T-helper 1 cell treated with Interleukin-12 subunit alpha and Interleukin-12 subunit beta and Interleukin-4 antibody, amounts not matched to agents 30 ng/mL and 1 ng/mL, for 36 hours (primary cell): ENCODE measurements around the gene TNFSF10. TPM values are rescaled to one million over a fixed set of nuclear protein-coding genes. Genes with fewer than 3 reads are reported as not detected.

Experiments
- intact Hi-C: fragments of 100-400 bp; cut with micrococcal nuclease; formaldehyde crosslinking; loops from one replicate; pipeline ENCODE4 v1.15.1; 2024
- total RNA-seq: library from RNA; stranded (reverse); gene quantifications from 2 replicates; pipeline ENCODE4 v1.2.3, GENCODE V29; 2022

TNFSF10 gene
- total RNA-seq, 1 donor from 2014 or later, result 362 TPM

DNA sequence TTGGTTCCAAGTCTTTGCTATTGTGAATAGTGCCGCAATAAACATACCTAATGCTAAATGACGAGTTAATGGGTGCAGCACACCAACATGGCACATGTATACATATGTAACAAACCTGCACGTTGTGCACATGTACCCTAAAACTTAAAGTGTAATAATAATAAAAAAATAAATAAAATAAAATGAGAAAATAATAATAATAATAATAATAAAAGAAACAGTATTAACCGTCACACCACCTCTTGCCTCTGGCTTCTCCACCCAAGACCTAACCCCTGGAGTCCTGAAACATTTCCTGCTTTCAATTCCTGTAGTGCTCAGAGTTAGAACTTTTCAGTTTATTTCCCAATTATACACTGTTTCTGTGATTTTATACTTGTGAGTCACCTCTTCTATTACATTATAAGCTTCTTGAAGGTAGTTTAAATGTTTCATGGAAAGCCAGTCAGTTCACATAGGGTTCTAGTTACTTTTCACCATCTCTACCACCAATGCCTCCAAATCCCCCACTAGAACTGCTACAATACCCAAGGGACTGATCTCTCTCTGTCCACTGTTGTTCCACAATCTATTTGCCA is 56.6 kb downstream of the TNFSF10 start:
- intact Hi-C loops, result loop anchor here (5.0 kb wide), 1 partner anchor 751 kb away; no protein-coding TSS in a partner anchor

DNA sequence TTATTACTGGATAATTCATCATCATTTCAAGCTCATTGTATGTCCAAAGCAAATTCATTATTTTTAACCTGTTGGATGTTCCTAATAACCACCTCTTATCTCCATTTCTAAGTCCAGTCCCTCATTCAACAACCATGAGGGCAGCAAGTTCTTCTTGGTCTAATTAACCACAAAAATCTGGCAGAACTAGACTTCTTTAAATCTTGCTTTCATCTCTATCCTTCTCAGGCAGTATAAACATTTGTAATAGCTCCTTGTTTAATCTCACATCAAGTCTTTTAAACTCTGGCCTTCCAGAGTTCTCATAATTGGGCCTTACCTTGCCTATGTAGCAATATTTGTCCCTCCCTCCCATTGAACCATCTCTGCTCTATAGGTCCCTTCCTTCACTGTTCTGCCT is 57.9 kb downstream of the TNFSF10 start:
- intact Hi-C loops, result loop anchor here (5.0 kb wide), 1 partner anchor 752 kb away; no protein-coding TSS in a partner anchor

DNA sequence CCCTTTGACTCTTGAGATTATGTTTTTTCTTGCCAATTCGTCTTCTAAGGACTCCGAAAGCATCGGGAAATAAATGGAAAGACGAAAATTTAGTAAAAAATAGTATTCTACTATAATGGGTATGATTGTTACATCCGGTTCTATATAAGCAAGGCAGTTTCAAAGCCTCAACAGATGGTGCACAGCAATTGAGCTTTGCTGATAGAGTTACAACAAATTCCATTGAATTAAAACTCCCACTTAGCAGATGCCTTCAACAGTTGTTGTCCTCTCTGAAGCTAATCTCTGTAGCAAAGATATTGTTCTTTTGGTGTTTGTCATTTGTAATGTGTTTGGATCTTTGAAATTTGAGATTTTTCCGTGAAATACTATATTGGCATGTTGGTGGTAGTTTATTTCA is 58.9 kb downstream of the TNFSF10 start:
- intact Hi-C loops, result no loop called here

DNA sequence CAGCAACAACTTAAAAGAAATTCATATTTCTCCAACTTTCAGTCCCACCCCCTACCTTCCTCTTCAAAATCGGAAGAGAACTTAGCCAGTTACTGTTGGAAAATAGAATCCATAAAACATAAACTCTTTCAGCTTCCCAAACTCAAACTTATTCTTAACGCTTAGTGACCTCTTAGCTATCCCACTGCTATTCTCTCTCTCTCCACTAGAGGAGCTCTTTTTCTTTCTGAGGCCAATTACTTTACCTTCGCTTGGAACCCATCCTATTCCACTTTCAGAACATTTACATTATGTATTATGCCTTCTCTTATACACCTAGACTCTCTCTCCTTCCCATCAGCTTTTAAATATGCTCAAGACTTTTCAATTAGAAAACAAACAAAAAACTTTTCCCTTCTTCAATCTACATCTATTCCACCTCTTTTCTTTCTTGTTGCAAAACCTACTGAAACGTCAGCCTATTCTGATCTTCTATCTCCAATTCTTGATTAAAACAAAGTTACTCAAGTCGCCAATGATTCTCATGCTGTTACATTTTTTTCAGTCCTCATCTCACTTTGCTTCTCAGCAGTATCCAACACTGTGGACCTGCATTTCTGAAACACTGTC is 61.6 kb downstream of the TNFSF10 start:
- intact Hi-C loops, result loop anchor here (1.0 to 2.0 kb wide), 7 partner anchors 11 to 206 kb away; partner anchors contain the start of gene TNFSF10

DNA sequence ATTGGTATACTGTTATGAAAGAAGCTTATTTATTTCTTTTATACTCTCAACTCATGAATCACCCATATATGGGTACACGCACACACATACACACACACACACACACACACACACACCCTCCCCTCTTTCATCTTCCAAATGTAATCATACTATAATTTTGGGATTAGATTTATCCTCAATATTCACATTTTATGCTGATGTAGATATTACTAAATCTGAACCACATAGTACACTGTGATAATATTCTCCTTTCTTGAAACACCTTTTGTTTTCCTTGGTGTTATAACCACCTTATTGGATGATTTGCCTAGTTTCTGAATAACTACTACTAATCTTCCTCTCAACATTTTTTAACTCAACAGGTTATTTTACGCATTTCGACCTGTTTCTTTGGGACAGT is 66.8 kb downstream of the TNFSF10 start:
- intact Hi-C loops, result no loop called here

Other genes with a start within 250 kb of the TNFSF10 start
- gene GHSR, start 75.0 kb downstream of the TNFSF10 start, total RNA-seq, result not detected in 2 replicates
- gene NCEH1, start 187.6 kb upstream of the TNFSF10 start, total RNA-seq, result 8.8 and 10.8 TPM in 2 replicates
- gene ECT2, start 227.3 kb upstream of the TNFSF10 start, total RNA-seq, result 43.6 and 49.7 TPM in 2 replicates